ENCODE results near the gene TASOR. TPM values are rescaled to one million over a fixed set of nuclear protein-coding genes. Genes with fewer than 3 reads are reported as not detected.

The TASOR gene
- total and polyA plus RNA-seq, 2 of the 8 experiments (the other 6 are each of a cell fraction or from before 2014, with no cell fraction given) = 12.2 to 45.5 TPM

- Histone ChIP-seq H4K91ac (replicated peaks; ENCODE audit: insufficient read length, low read length) (no peak overlapping the region), H3K18ac (ENCODE audit: extremely low read depth, low read length) (no peak overlapping the region), H3K56ac (replicated peaks; ENCODE audit: insufficient read length, low read depth, low read length) (no peak overlapping the region), H2BK20ac (ENCODE audit: low read length) (no peak overlapping the region), H4K8ac (ENCODE audit: extremely low read depth, insufficient read depth, low read length) (no peak overlapping the region), H2BK12ac (ENCODE audit: low read depth, low read length) (no peak overlapping the region), H2AFZ (ENCODE audit: low read length) (no peak overlapping the region), H2AK5ac (ENCODE audit: low read depth, low read length) (no peak overlapping the region), H2BK120ac (replicated peaks; ENCODE audit: low read depth, low read length) (no peak overlapping the region), H3K79me1 (ENCODE audit: low read depth, low read length) (no peaks in the 10 kb centered on the region), H3K4me2 (ENCODE audit: insufficient read depth in 1 of 2, low read depth in 2 of 2, low read length in 2 of 2) (no peak overlapping the region), H3K23ac (ENCODE audit: insufficient read length) (no peak overlapping the region), H2BK15ac (ENCODE audit: low read length) (no peak overlapping the region), H2BK5ac (ENCODE audit: low read depth, low read length) (no peak overlapping the region), H3K4ac (replicated peaks; ENCODE audit: insufficient read length, low read depth, low read length) (no peak overlapping the region), H3K27me3 (replicated peaks in 1 of 4; ENCODE audit: control insufficient read depth in 3 of 4, extremely low read depth in 1 of 4, insufficient read depth in 3 of 4, low read length in 3 of 4) (no peaks in the 10 kb centered on the region), H3K14ac (ENCODE audit: insufficient read length) (no peak overlapping the region), H4K20me1 (replicated peaks in 1 of 2; ENCODE audit: control insufficient read depth in 1 of 2, insufficient read depth in 2 of 2, low read length in 2 of 2) (no peaks in the 10 kb centered on the region), H3K36me3 (ENCODE audit: control insufficient read depth in 2 of 4, insufficient read depth in 4 of 4, low read length in 3 of 4) (no peaks in the 10 kb centered on the region), H3K9ac (replicated peaks in 1 of 4; ENCODE audit: extremely low read depth in 1 of 4, low read depth in 3 of 4, low read length in 3 of 4) (no peak overlapping the region), H3K79me2 (ENCODE audit: control insufficient read depth in 1 of 2, insufficient read depth in 2 of 2, low read length in 2 of 2) (no peaks in the 10 kb centered on the region), H4K5ac (ENCODE audit: insufficient read length, low read depth, low read length) (no peak overlapping the region), H3K4me3 (ENCODE audit: extremely low read depth in 1 of 4, insufficient read depth in 2 of 4, low read depth in 3 of 4, low read length in 4 of 4) (no peak overlapping the region), H3K27ac (ENCODE audit: low read depth, low read length) (no peak overlapping the region), H3K23me2 (ENCODE audit: low read depth, low read length) (no peaks in the 10 kb centered on the region), H3K4me1 (replicated peaks in 1 of 4; ENCODE audit: control insufficient read depth in 3 of 4, insufficient read depth in 4 of 4, low read length in 3 of 4) (no peaks in the 10 kb centered on the region), H3K9me3 (ENCODE audit: insufficient read depth in 2 of 2, low read depth in 1 of 2, low read length in 1 of 2) (no peaks in the 10 kb centered on the region)
- DNase-seq (ENCODE audit: low read depth in 1 of 2, low spot score in 2 of 2) (no peak), FAIRE-seq (no peak)
- CTCF ChIA-PET (ENCODE audit: partially characterized antibody) = interaction anchor here (0.6 to 8.1 kb wide), 11 partner anchors 15 to 1875 kb away, joined by 3 to 178 read pairs (median 5); partner anchors contain the start of gene ARHGEF3
- 95% methylated on average over 3 of the region's 3 CpGs; no CpG with 5 or more reads in 1 of the 2 experiments for WGBS, 2 experiments (ENCODE audit: extremely low coverage in 1 of 2, insufficient coverage in 1 of 2, insufficient read length in 1 of 2, insufficient replicate concordance in 2 of 2, low coverage in 1 of 2, low lambda C conversion rate in 2 of 2, missing lambda C conversion rate in 1 of 2)
- no peak for TF ChIP-seq MAFK (IDR thresholded peaks at IDR 0.05; ENCODE audit: low read depth, low read length)
- TF ChIP-seq NRF1 (IDR thresholded peaks at IDR 0.05; ENCODE audit: low read depth, low read length) = no peak
- no peak for TF ChIP-seq MAX (IDR thresholded peaks at IDR 0.05)
- TF ChIP-seq SP1 (IDR thresholded peaks at IDR 0.05; ENCODE audit: low read depth, low read length) = no peak
- no peak for TF ChIP-seq TEAD4 (IDR thresholded peaks at IDR 0.05; ENCODE audit: low read depth, low read length)
- TF ChIP-seq SAP30 (IDR thresholded peaks at IDR 0.05; ENCODE audit: insufficient read depth, insufficient replicate concordance, low read length) = no peak
- no peak for TF ChIP-seq BRCA1 (IDR thresholded peaks at IDR 0.05; ENCODE audit: low read depth, low read length)
- TF ChIP-seq POLR2AphosphoS5 (IDR thresholded peaks at IDR 0.05; ENCODE audit: low read depth, low read length) = no peak
- no peak for TF ChIP-seq SRF (IDR thresholded peaks at IDR 0.05; ENCODE audit: low read depth, low read length)
- no peak for TF ChIP-seq YY1 (IDR thresholded peaks at IDR 0.05; ENCODE audit: low read depth, low read length)
- POLR2A ChIA-PET (ENCODE audit: partially characterized antibody) = interaction anchor here (0.6 to 1.2 kb wide), 2 partner anchors 258 to 864 kb away, joined by 3 read pairs; no protein-coding TSS in a partner anchor
Measured at GRCh38 chr3:56704706-56705105, 21.6 kb upstream of the TASOR start.

All from H1 (cell line).